Astrocyte of the spinal cord (primary cell): Measurements from ENCODE around the gene PUS3.

Source experiments
- DNase-seq: peaks from one replicate; pipeline ENCODE4 v3.0.0; 2011; ENCODE audit warnings: low read depth, low spot score
- H3K4me3 ChIP-seq: 2 replicates; pipeline ENCODE4 v1.5.1; 2011; ENCODE audit warnings: low read depth, mild to moderate bottlenecking, low read length, moderate library complexity
- CTCF ChIP-seq: IDR thresholded peaks from 2 replicates; pipeline ENCODE4 v1.5.1; 2012; ENCODE audit warnings: low read depth, mild to moderate bottlenecking, low read length, inconsistent platforms
- in situ Hi-C: cut with HindIII; loops from 2 replicates; pipeline ENCODE4 v1.10.0; 2017; ENCODE audit warnings: low sequenced_read_pairs

The PUS3 gene

DNA sequence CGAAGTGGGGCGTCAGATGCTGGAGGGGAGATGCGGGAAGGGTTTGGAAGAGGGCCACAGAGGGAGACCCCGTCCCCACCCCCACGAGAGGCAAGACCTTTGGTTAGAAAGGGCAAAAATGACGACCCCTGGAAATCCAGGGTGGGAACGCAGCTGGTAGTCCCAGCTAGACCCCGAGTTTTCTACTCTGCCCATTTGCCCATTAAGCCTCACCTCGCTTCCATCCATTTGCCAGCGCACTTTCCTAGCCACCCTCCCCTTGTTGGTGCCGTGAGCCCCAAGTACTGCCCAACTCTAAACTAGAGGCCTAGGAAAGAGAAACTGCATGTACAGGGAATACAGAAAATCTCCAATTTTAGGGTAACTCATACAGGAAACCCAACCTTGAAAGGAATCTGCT is 1.7 kb upstream of the PUS3 start:
- H3K4me3 ChIP-seq: no peak overlapping the region
- DNase-seq: no peak
- TF ChIP-seq CTCF: no peak
- in situ Hi-C loops: no loop called here

DNA sequence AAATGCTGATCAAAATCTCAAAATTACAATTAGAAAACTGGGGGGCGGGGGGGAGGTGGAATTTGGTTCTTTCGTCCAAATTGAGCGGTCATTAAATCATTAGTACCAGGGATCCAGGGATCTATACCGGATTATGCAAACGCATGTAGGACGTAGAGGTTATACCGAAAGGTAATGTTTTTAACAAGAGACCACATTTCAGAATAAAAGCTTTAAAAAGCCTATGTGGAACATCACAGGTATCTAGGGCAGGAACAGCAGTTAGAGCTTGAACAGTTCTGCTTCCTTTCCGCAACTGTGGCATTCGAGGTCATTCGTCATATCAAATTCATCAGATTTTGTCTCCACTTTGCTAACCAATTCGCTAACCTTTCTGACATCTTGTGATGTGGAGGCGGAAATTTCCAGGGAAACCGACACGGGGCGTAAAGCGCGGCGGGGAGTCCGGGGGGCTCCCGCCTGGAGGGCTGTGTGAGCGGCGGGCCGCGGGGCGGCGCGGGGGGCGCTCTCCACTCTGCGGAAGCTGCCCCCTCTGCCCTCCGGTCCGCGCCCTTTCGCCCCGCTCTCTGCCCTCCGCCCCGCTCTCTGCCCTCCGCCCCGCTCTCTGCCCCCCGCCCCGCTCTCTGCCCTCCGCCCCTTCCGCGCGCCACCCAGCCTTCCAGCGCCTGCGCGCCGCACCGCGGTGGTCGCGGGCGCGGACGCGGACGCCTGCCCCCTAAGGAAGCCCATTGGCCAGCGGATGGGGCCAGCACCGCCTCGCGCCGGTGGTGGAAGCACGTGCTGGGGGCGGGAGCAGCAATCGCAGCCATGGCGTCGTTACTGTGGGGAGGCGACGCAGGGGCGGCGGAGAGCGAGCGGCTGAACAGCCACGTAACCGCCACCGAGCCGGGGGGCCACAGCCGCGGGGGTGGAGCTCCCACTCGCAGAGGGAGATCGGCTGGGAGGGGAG is 979 bp upstream of the PUS3 start, which contains the start of gene DDX25:
TSS of gene DDX25 (plus strand) at position 798 of the 949 bp plus-strand sequence. CDS start at position 808, 10 bp downstream.
- in situ Hi-C loops: no loop called here
- H3K4me3 ChIP-seq: no peak within 1 kb of the TSS
- DNase-seq: no peak
- TF ChIP-seq CTCF: no peak

DNA sequence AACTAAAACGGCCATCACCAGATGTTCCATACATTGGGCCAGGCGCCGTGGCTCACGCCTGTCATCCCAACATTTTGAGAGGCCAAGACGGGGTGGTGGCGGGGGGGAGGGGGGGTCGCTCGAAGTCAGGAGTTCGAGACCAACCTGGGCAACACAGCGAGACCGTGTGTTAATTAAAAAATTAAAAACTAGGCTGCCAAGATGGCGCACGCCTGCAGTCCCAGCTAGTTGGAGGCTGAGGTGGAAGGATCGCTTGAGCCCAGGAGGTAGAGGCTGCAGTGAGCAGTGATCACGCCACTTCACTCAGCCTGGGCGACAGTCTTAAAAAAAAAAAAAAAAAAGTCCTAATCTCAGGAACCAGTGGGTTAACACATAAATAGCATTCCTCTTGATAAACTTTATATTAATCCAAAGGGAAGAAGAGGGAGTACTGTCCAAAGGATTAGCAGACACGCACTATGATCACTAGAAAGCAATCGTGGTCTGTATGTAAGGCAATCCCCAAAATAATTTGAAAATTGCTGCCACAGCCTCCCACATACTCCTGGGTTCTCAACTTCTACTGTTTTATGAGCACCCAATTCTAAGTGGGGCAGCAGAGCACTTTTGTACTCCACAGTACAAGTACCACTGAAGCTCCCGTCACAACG is 604 bp downstream of the PUS3 start:
- TF ChIP-seq CTCF: no peak
- in situ Hi-C loops: no loop called here
- no peak for DNase-seq
- H3K4me3 ChIP-seq: peak overlapping the region; percentile 80

GRCh38 chr11:125901872-125902271 is 1.1 kb downstream of the PUS3 start:
- in situ Hi-C loops: no loop called here

DNA sequence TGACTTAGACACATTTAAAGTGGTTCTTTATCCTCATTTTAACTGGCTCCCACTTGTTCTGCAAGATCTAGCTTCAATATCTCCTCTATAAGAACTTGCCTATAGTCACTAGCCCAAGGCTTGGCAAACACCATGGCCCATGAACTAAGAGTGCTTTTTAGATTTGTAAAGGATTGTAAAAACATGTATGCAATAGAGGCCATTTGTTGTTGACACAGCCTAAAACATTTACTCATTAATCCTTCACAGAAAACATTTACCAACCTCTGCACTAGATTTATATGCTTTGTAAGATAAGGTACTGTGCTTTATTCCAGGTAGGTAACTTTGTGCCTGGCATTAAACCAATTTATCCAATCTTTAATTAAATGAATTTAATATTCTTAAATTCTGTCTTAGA is 10.0 kb downstream of the PUS3 start:
- no peak overlapping the region for H3K4me3 ChIP-seq
- DNase-seq: no peak
- in situ Hi-C loops: no loop called here
- no peak for TF ChIP-seq CTCF

More at GRCh38 chr11:125901872-125902271, 1.1 kb downstream of the PUS3 start:
- no peak for TF ChIP-seq CTCF
- no peak overlapping the region for H3K4me3 ChIP-seq
- no peak for DNase-seq

GRCh38 chr11:125892071-125892470 is 10.9 kb downstream of the PUS3 start:
- no peak for TF ChIP-seq CTCF
- in situ Hi-C loops: no loop called here
- H3K4me3 ChIP-seq: no peak overlapping the region
- DNase-seq: peak; percentile 39
